GM23338 (cell line): Measurements from ENCODE around the gene AMER1. TPM values are rescaled to one million over a fixed set of nuclear protein-coding genes. Genes with fewer than 3 reads are reported as not detected.

Experiments used
- ATAC-seq: fragments of 200-7000 bp; cut with Tn5 transposase; 3 replicates; pipeline ENCODE4 v1.9.1; 2020
- DNase-seq: peaks from one replicate; pipeline ENCODE4 v3.0.0-alpha.2; 2015; ENCODE audit warnings: low spot score
- H2AFZ ChIP-seq: fragments of 200-600 bp; sonication (generic); 2 replicates; pipeline ENCODE4 v1.8.0; 2016; ENCODE audit warnings: antibody characterized with exemption, mild to moderate bottlenecking, moderate library complexity
- H3F3A ChIP-seq: fragments of 200-600 bp; sonication (generic); replicated peaks from 2 replicates; pipeline ENCODE4 v1.8.0; 2017; ENCODE audit warnings: antibody characterized with exemption, mixed run types, low read depth
- H3K27ac ChIP-seq: fragments of 200-600 bp; sonication (generic); 2 replicates; pipeline ENCODE4 v1.6.1; 2016; ENCODE audit warnings: low read depth
- H3K27me3 ChIP-seq: fragments of 200-600 bp; sonication (generic); 2 replicates; pipeline ENCODE4 v1.8.0; 2016; ENCODE audit warnings: mild to moderate bottlenecking, mixed run types, moderate library complexity; ENCODE audit not compliant: insufficient read depth
- H3K36me3 ChIP-seq: fragments of 200-600 bp; sonication (generic); 2 replicates; pipeline ENCODE4 v1.8.0; 2016; ENCODE audit warnings: mild to moderate bottlenecking; ENCODE audit not compliant: insufficient read depth
- H3K4me1 ChIP-seq: fragments of 200-600 bp; sonication (generic); 2 replicates; pipeline ENCODE4 v1.8.0; 2016; ENCODE audit warnings: mild to moderate bottlenecking, moderate library complexity; ENCODE audit not compliant: insufficient read depth
- H3K4me2 ChIP-seq: fragments of 200-600 bp; sonication (generic); 2 replicates; pipeline ENCODE4 v1.7.1; 2017; ENCODE audit warnings: mixed run types
- H3K4me3 ChIP-seq: fragments of 200-600 bp; sonication (generic); 2 replicates; pipeline ENCODE4 v1.6.1; 2016; ENCODE audit warnings: mixed run types
- H3K79me2 ChIP-seq: fragments of 200-600 bp; sonication (generic); replicated peaks from 2 replicates; pipeline ENCODE4 v1.8.0; 2017; ENCODE audit warnings: mild to moderate bottlenecking; ENCODE audit not compliant: insufficient read depth
- H3K9me2 ChIP-seq: fragments of 200-600 bp; sonication (generic); 2 replicates; pipeline ENCODE4 v1.8.0; 2017; ENCODE audit not compliant: insufficient read depth
- H4K20me1 ChIP-seq: fragments of 200-600 bp; sonication (generic); replicated peaks from 2 replicates; pipeline ENCODE4 v1.8.0; 2017; ENCODE audit warnings: mild to moderate bottlenecking; ENCODE audit not compliant: insufficient read depth
- H3K27ac Mint-ChIP-seq: 2 replicates; pipeline ENCODE4 v1.8.0; 2020; ENCODE audit warnings: inconsistent platforms, mild to moderate bottlenecking, moderate library complexity, mixed read lengths
- H3K27me3 Mint-ChIP-seq: 3 replicates; pipeline ENCODE4 v1.8.0; 2022; ENCODE audit warnings: low read depth, mild to moderate bottlenecking, moderate library complexity, mixed read lengths, inconsistent platforms; ENCODE audit not compliant: insufficient read depth, poor library complexity
- H3K36me3 Mint-ChIP-seq: 3 replicates; pipeline ENCODE4 v1.8.0; 2021; ENCODE audit warnings: low read depth, mild to moderate bottlenecking, inconsistent platforms, moderate library complexity, mixed read lengths
- H3K4me1 Mint-ChIP-seq: 3 replicates; pipeline ENCODE4 v1.8.0; 2020; ENCODE audit warnings: mild to moderate bottlenecking, inconsistent platforms, mixed read lengths
- H3K4me3 Mint-ChIP-seq: 3 replicates; pipeline ENCODE4 v1.8.0; 2021; ENCODE audit warnings: moderate library complexity, mild to moderate bottlenecking, inconsistent platforms, mixed read lengths
- H3K9me3 Mint-ChIP-seq: 3 replicates; pipeline ENCODE4 v1.8.0; 2020; ENCODE audit warnings: moderate library complexity, mild to moderate bottlenecking, inconsistent platforms, mixed read lengths
- CTCF ChIP-seq, 2 experiments: fragments of 200-600 bp in 1 of 2; sonication (generic) in 1 of 2; conservative IDR thresholded peaks; 2 replicates each; pipeline versions ENCODE4 v1.5.1 to v1.6.1; 2016 to 2017; ENCODE audit warnings: antibody characterized with exemption in 2 of 2, low read depth in 2 of 2, mild to moderate bottlenecking in 2 of 2, moderate library complexity in 1 of 2
- ETS1 ChIP-seq: IDR thresholded peaks from 2 replicates; pipeline ENCODE4 v1.6.1; 2016; ENCODE audit warnings: antibody characterized with exemption
- EZH2 ChIP-seq: fragments of 200-600 bp; sonication (generic); IDR thresholded peaks from one replicate; pipeline ENCODE4 v1.8.0; 2017; ENCODE audit warnings: antibody characterized with exemption, mild to moderate bottlenecking, low read depth; ENCODE audit not compliant: unreplicated experiment
- JUNB ChIP-seq: IDR thresholded peaks from one replicate; pipeline ENCODE4 v1.6.1; 2016; ENCODE audit warnings: antibody characterized with exemption; ENCODE audit not compliant: unreplicated experiment
- NANOG ChIP-seq: IDR thresholded peaks from 2 replicates; pipeline ENCODE4 v1.6.1; 2016; ENCODE audit warnings: antibody characterized with exemption, borderline replicate concordance
- POLR2AphosphoS5 ChIP-seq: IDR thresholded peaks from 2 replicates; pipeline ENCODE4 v1.6.1; 2016; ENCODE audit warnings: antibody characterized with exemption, low read depth
- REST ChIP-seq: IDR thresholded peaks from one replicate; pipeline ENCODE4 v1.6.1; 2018; ENCODE audit warnings: antibody characterized with exemption; ENCODE audit not compliant: unreplicated experiment
- STAT1 ChIP-seq: IDR thresholded peaks from one replicate; pipeline ENCODE4 v1.6.1; 2016; ENCODE audit warnings: antibody characterized with exemption; ENCODE audit not compliant: unreplicated experiment
- ZNF114 ChIP-seq: fragments of 250-450 bp; sonication (Bioruptor Pico); IDR thresholded peaks from 2 replicates; pipeline ENCODE4 v1.5.0; 2020; ENCODE audit warnings: mild to moderate bottlenecking, moderate library complexity
- ZNF331 ChIP-seq: fragments of 250-450 bp; sonication (Bioruptor Pico); IDR thresholded peaks from 2 replicates; pipeline ENCODE4 v1.5.0; 2020; ENCODE audit warnings: low read depth, mild to moderate bottlenecking, moderate library complexity
- polyA plus RNA-seq: library from polyadenylated mRNA; unstranded; fragments of >200 nt; fragmentation: Nextera tagmentation; extraction: Ambion mirVana; gene quantifications from 2 replicates; pipeline ENCODE4 v1.2.1, GENCODE V29; 2016
- total RNA-seq: library from RNA; depleted of rRNA; stranded (reverse); fragments of >200 nt; shearing (Covaris generic); gene quantifications from 2 replicates; pipeline ENCODE4 v1.2.3, GENCODE V29; 2014

The AMER1 gene
- total and polyA plus RNA-seq, 2 experiments from 2014 or later: 0.48 to 10.9 TPM

GRCh38 chrX:64196606-64197005, 8.9 kb downstream of the AMER1 start:
- Histone ChIP-seq H3K4me2 (no peak overlapping the region), H3K27ac (no peak overlapping the region), H3K4me3 (no peak overlapping the region), H3K27me3 (no peaks in the 10 kb centered on the region), H3F3A (no peaks in the 10 kb centered on the region), H3K9me2 (no peaks in the 10 kb centered on the region), H2AFZ (no peak overlapping the region), H3K36me3 (no peaks in the 10 kb centered on the region), H3K79me2 (0 out of 2 replicates have a peak, but pooled peaks cover 7% of the 10 kb centered on the region), H3K4me1 (0 out of 2 replicates have a peak, but pooled peaks cover 3% of the 10 kb centered on the region), H4K20me1 (no peaks in the 10 kb centered on the region; the same call in 1 of the 2 replicates)
- H3K4me1 Mint-ChIP-seq: peaks cover 29% of the 10 kb centered on the region
- peaks cover 13% of the 10 kb centered on the region for H3K36me3 Mint-ChIP-seq
- H3K4me3 Mint-ChIP-seq: no peak overlapping the region
- H3K9me3 Mint-ChIP-seq: no peaks in the 10 kb centered on the region
- DNase-seq: no peak
- TF ChIP-seq ZNF331 (CRISPR knock-in tag) (no peak), EZH2 (no peak), ETS1 (no peak), POLR2AphosphoS5 (no peak)
- ATAC-seq: no peak
- no peaks in the 10 kb centered on the region for H3K27me3 Mint-ChIP-seq
- H3K27ac Mint-ChIP-seq: no peak overlapping the region

- H3K79me2 ChIP-seq: 0 out of 2 replicates have a peak, but pooled peaks cover 7% of the 10 kb centered on the region
- no peaks in the 10 kb centered on the region for H3K27me3 ChIP-seq
- DNase-seq: peak; percentile 7
- H2AFZ ChIP-seq: no peak overlapping the region
- no peak overlapping the region for H3K4me3 ChIP-seq
- no peak overlapping the region for H3K27ac ChIP-seq
- H3K27me3 Mint-ChIP-seq: no peaks in the 10 kb centered on the region
- H3K36me3 Mint-ChIP-seq: peaks cover 17% of the 10 kb centered on the region
- H3K4me2 ChIP-seq: no peak overlapping the region; the same call in 1 of the 2 replicates
- peaks cover 28% of the 10 kb centered on the region for H3K4me1 Mint-ChIP-seq
- no peaks in the 10 kb centered on the region for H3K36me3 ChIP-seq
- no peaks in the 10 kb centered on the region for H3K9me2 ChIP-seq
- no peaks in the 10 kb centered on the region; the same call in 1 of the 2 replicates for H4K20me1 ChIP-seq
- H3K4me1 ChIP-seq: 0 out of 2 replicates have a peak, but pooled peaks cover 3% of the 10 kb centered on the region
- no peaks in the 10 kb centered on the region for H3F3A ChIP-seq
- H3K9me3 Mint-ChIP-seq: no peaks in the 10 kb centered on the region
- ATAC-seq: peak; percentile 77
- H3K27ac Mint-ChIP-seq: no peak overlapping the region
- no peak overlapping the region for H3K4me3 Mint-ChIP-seq
- TF ChIP-seq NANOG (no peak), ETS1 (no peak), REST (no peak), JUNB (no peak), CTCF (conservative IDR thresholded peaks at IDR 0.05; ENCODE audit: low read depth in 2 of 2) (no peak), STAT1 (no peak), ZNF114 (CRISPR knock-in tag) (no peak), ZNF331 (CRISPR knock-in tag) (no peak), EZH2 (no peak)
Measured at GRCh38 chrX:64195862-64196261, 9.6 kb downstream of the AMER1 start.
